Activated CD4-positive, alpha-beta memory T cell treated with anti-CD3 and anti-CD28 coated beads, Interleukin-2, amount 10 ng/mL, durations not matched to agents 7 days and 5 days (primary cell): ENCODE results near the gene GHRH. TPM values are rescaled to one million over a fixed set of nuclear protein-coding genes. Genes with fewer than 3 reads are reported as not detected.

Experiments
- CTCF ChIA-PET: fragments of 350-600 bp; sonication (Branson Sonifier 250); formaldehyde crosslinking; loops from one replicate; lab custom pipeline; 2021; ENCODE audit warnings: antibody characterized with exemption, inconsistent platforms; lab: Charles Lee
- POLR2A ChIA-PET: fragments of 350-600 bp; sonication (Branson Sonifier 250); formaldehyde crosslinking; loops from one replicate; lab custom pipeline; 2021; ENCODE audit warnings: antibody characterized with exemption; lab: Charles Lee
- DNase-seq: peaks from one replicate; pipeline ENCODE4 v3.0.0-alpha.2; 2020
- H3K27ac Mint-ChIP-seq: one replicate; pipeline ENCODE4 v1.8.0; 2021; ENCODE audit warnings: mild to moderate bottlenecking, mixed read lengths
- H3K27me3 Mint-ChIP-seq: one replicate; pipeline ENCODE4 v1.8.0; 2021; ENCODE audit warnings: mixed read lengths
- H3K36me3 Mint-ChIP-seq: one replicate; pipeline ENCODE4 v1.8.0; 2021; ENCODE audit warnings: low read depth, mixed read lengths
- H3K4me1 Mint-ChIP-seq: one replicate; pipeline ENCODE4 v1.8.0; 2021; ENCODE audit warnings: mixed read lengths
- H3K4me3 Mint-ChIP-seq: one replicate; pipeline ENCODE4 v1.8.0; 2021; ENCODE audit warnings: mild to moderate bottlenecking, mixed read lengths
- H3K9me3 Mint-ChIP-seq: one replicate; pipeline ENCODE4 v1.8.0; 2021; ENCODE audit warnings: mixed read lengths
- total RNA-seq, 2 experiments: library from RNA; stranded (reverse); gene quantifications; one replicate each; pipeline ENCODE4 v1.2.3, GENCODE V29; 2021

GHRH gene
- total RNA-seq: not detected

GRCh38 chr20:37261714-37262113 is at the start of gene GHRH:
Gene GHRH, minus strand, starts transcription at chr20:37261814. Its CDS starts 4,925 bp downstream, at chr20:37256889.
- H3K27me3 Mint-ChIP-seq: peaks cover 9% of the 10 kb centered on the region
- ChIA-PET CTCF (interaction anchor here (1.2 kb wide), 1 partner anchor 11 kb away, joined by 3 read pairs; no protein-coding TSS in a partner anchor), POLR2A (no interaction called here)
- H3K9me3 Mint-ChIP-seq: no peaks in the 10 kb centered on the region
- no peak within 1 kb of the TSS for H3K4me3 Mint-ChIP-seq
- no peak within 1 kb of the TSS for H3K27ac Mint-ChIP-seq
- DNase-seq: no peak
- H3K36me3 Mint-ChIP-seq: no peaks in the 10 kb centered on the region
- H3K4me1 Mint-ChIP-seq: peaks cover 2% of the 10 kb centered on the region

GRCh38 chr20:37310951-37311350 is 49.3 kb upstream of the GHRH start:
- Mint-ChIP-seq H3K4me3 (no peak overlapping the region), H3K27me3 (no peaks in the 10 kb centered on the region), H3K9me3 (no peaks in the 10 kb centered on the region), H3K4me1 (peaks cover 34% of the 10 kb centered on the region), H3K36me3 (peaks cover 12% of the 10 kb centered on the region), H3K27ac (no peak overlapping the region)
- POLR2A ChIA-PET: no interaction called here
- CTCF ChIA-PET: no interaction called here
- DNase-seq: no peak

- ChIA-PET CTCF (no interaction called here), POLR2A (interaction anchor here (1.1 kb wide), 1 partner anchor 17 kb away, joined by 3 read pairs; no protein-coding TSS in a partner anchor)
- H3K4me3 Mint-ChIP-seq: no peak overlapping the region
- peaks cover 9% of the 10 kb centered on the region for H3K36me3 Mint-ChIP-seq
- no peak for DNase-seq
- peaks cover 25% of the 10 kb centered on the region for H3K4me1 Mint-ChIP-seq
- no peak overlapping the region for H3K27ac Mint-ChIP-seq
- no peaks in the 10 kb centered on the region for H3K9me3 Mint-ChIP-seq
- H3K27me3 Mint-ChIP-seq: no peaks in the 10 kb centered on the region
These were observed 48.4 kb upstream of the GHRH start for GRCh38 chr20:37309936-37310590.

- POLR2A ChIA-PET: interaction anchor here (1.1 to 1.6 kb wide), 3 partner anchors 16 to 130 kb away, joined by 3 to 9 read pairs (median 3); partner anchors contain the start of genes MANBAL, MROH8 and RPN2
- Mint-ChIP-seq H3K4me3 (no peak overlapping the region), H3K36me3 (peaks cover 13% of the 10 kb centered on the region), H3K4me1 (peaks cover 23% of the 10 kb centered on the region), H3K27me3 (no peaks in the 10 kb centered on the region), H3K27ac (peak overlapping the region; percentile 72), H3K9me3 (no peaks in the 10 kb centered on the region)
- no peak for DNase-seq
- CTCF ChIA-PET: no interaction called here
These were observed 47.7 kb upstream of the GHRH start for GRCh38 chr20:37309290-37309689.

- Mint-ChIP-seq H3K4me1 (peaks cover 23% of the 10 kb centered on the region), H3K27me3 (no peaks in the 10 kb centered on the region), H3K27ac (peak overlapping the region; percentile 72), H3K36me3 (peaks cover 16% of the 10 kb centered on the region), H3K9me3 (no peaks in the 10 kb centered on the region), H3K4me3 (no peak overlapping the region)
- DNase-seq: peak; percentile 23
- ChIA-PET CTCF (no interaction called here), POLR2A (interaction anchor here (1.1 to 1.6 kb wide), 2 partner anchors 19 to 129 kb away, joined by 3 to 9 read pairs; partner anchors contain the start of genes MANBAL, MROH8 and RPN2)
These were observed 46.8 kb upstream of the GHRH start for GRCh38 chr20:37308086-37309050.

- ChIA-PET POLR2A (no interaction called here), CTCF (interaction anchor here (1.2 kb wide), 1 partner anchor 114 kb away, joined by 3 read pairs; no protein-coding TSS in a partner anchor)
- Mint-ChIP-seq H3K27me3 (no peaks in the 10 kb centered on the region), H3K9me3 (no peaks in the 10 kb centered on the region), H3K27ac (no peak overlapping the region), H3K4me3 (no peak overlapping the region), H3K4me1 (peaks cover 21% of the 10 kb centered on the region), H3K36me3 (peaks cover 34% of the 10 kb centered on the region)
- no peak for DNase-seq
These were observed 44.2 kb upstream of the GHRH start for GRCh38 chr20:37305839-37306238.

GRCh38 chr20:37305079-37305478 is 43.5 kb upstream of the GHRH start:
- Mint-ChIP-seq H3K9me3 (no peaks in the 10 kb centered on the region), H3K36me3 (peaks cover 36% of the 10 kb centered on the region), H3K27me3 (no peaks in the 10 kb centered on the region), H3K4me3 (no peak overlapping the region), H3K4me1 (peaks cover 23% of the 10 kb centered on the region), H3K27ac (no peak overlapping the region)
- ChIA-PET POLR2A (no interaction called here), CTCF (interaction anchor here (1.2 kb wide), 1 partner anchor 113 kb away, joined by 3 read pairs; no protein-coding TSS in a partner anchor)
- no peak for DNase-seq

- ChIA-PET POLR2A (no interaction called here), CTCF (no interaction called here)
- Mint-ChIP-seq H3K4me3 (no peak overlapping the region), H3K4me1 (peaks cover 18% of the 10 kb centered on the region), H3K36me3 (peaks cover 42% of the 10 kb centered on the region), H3K27ac (no peak overlapping the region), H3K9me3 (no peaks in the 10 kb centered on the region), H3K27me3 (no peaks in the 10 kb centered on the region)
- no peak for DNase-seq
These were observed 42.0 kb upstream of the GHRH start for GRCh38 chr20:37303637-37304036.

- Mint-ChIP-seq H3K27me3 (no peaks in the 10 kb centered on the region), H3K4me1 (peaks cover 17% of the 10 kb centered on the region), H3K36me3 (peaks cover 42% of the 10 kb centered on the region), H3K9me3 (no peaks in the 10 kb centered on the region), H3K27ac (no peak overlapping the region), H3K4me3 (no peak overlapping the region)
- ChIA-PET CTCF (interaction anchor here (1.1 kb wide), 1 partner anchor 10 kb away, joined by 3 read pairs; no protein-coding TSS in a partner anchor), POLR2A (interaction anchor here (2.1 kb wide), 1 partner anchor 14 kb away, joined by 4 read pairs; the partner anchor contains the start of gene MANBAL)
- no peak for DNase-seq
These were observed 41.4 kb upstream of the GHRH start for GRCh38 chr20:37302981-37303380.

- ChIA-PET POLR2A (interaction anchor here (1.0 to 2.1 kb wide), 2 partner anchors 11 to 13 kb away, joined by 3 to 4 read pairs; partner anchors contain the start of gene MANBAL), CTCF (no interaction called here)
- Mint-ChIP-seq H3K9me3 (no peaks in the 10 kb centered on the region), H3K27me3 (no peaks in the 10 kb centered on the region), H3K36me3 (peaks cover 44% of the 10 kb centered on the region), H3K4me3 (no peak overlapping the region), H3K4me1 (peaks cover 19% of the 10 kb centered on the region), H3K27ac (no peak overlapping the region)
- DNase-seq: no peak
These were observed 39.9 kb upstream of the GHRH start for GRCh38 chr20:37301558-37301957.

GRCh38 chr20:37301120-37301519 is 39.5 kb upstream of the GHRH start:
- Mint-ChIP-seq H3K27me3 (no peaks in the 10 kb centered on the region), H3K36me3 (peaks cover 46% of the 10 kb centered on the region), H3K4me3 (no peak overlapping the region), H3K27ac (no peak overlapping the region), H3K9me3 (no peaks in the 10 kb centered on the region), H3K4me1 (peaks cover 23% of the 10 kb centered on the region)
- ChIA-PET CTCF (no interaction called here), POLR2A (interaction anchor here (1.0 to 2.1 kb wide), 2 partner anchors 11 to 12 kb away, joined by 3 to 4 read pairs; partner anchors contain the start of gene MANBAL)
- no peak for DNase-seq

GRCh38 chr20:37299718-37300528 is 38.3 kb upstream of the GHRH start:
- ChIA-PET POLR2A (interaction anchor here (1.6 kb wide), 1 partner anchor 10 kb away, joined by 6 read pairs; the partner anchor contains the start of gene MANBAL), CTCF (no interaction called here)
- H3K36me3 Mint-ChIP-seq: peaks cover 46% of the 10 kb centered on the region
- no peaks in the 10 kb centered on the region for H3K9me3 Mint-ChIP-seq
- peaks cover 32% of the 10 kb centered on the region for H3K4me1 Mint-ChIP-seq
- H3K27ac Mint-ChIP-seq: no peak overlapping the region
- DNase-seq: no peak
- no peak overlapping the region for H3K4me3 Mint-ChIP-seq
- H3K27me3 Mint-ChIP-seq: no peaks in the 10 kb centered on the region
